Liver (tissue), 9 donors: Measurements from ENCODE around the gene MLLT6. TPM values are rescaled to one million over a fixed set of nuclear protein-coding genes. Genes with fewer than 3 reads are reported as not detected.

Experiments
- DNase-seq: peaks from one replicate; pipeline ENCODE4 v3.0.0-alpha.2; 2017; ENCODE audit warnings: low spot score
- H3K27ac ChIP-seq, 2 donors: one replicate each; pipeline ENCODE4 v1.7.0; 2013; ENCODE audit warnings: inconsistent platforms in 2 of 2, low read length in 2 of 2, control low read depth in 1 of 2, low read depth in 1 of 2, mild to moderate bottlenecking in 1 of 2
- H3K27me3 ChIP-seq, 4 donors: one replicate each; pipeline versions ENCODE4 v1.6.1 to v1.7.0; 2013; ENCODE audit warnings: low read length in 3 of 4, inconsistent platforms in 1 of 4, mild to moderate bottlenecking in 1 of 4, moderate library complexity in 1 of 4; ENCODE audit not compliant: control insufficient read depth in 4 of 4, insufficient read depth in 4 of 4
- H3K36me3 ChIP-seq, 4 donors: one replicate each; pipeline versions ENCODE4 v1.6.1 to v1.7.0; 2013; ENCODE audit warnings: low read length in 3 of 4, mild to moderate bottlenecking in 3 of 4, low read depth in 1 of 4, moderate library complexity in 1 of 4; ENCODE audit not compliant: control insufficient read depth in 4 of 4, insufficient read depth in 3 of 4
- H3K4me1 ChIP-seq, 4 donors: one replicate each; pipeline versions ENCODE4 v1.6.1 to v1.7.0; 2013; ENCODE audit warnings: low read length in 3 of 4, mild to moderate bottlenecking in 3 of 4, moderate library complexity in 1 of 4; ENCODE audit not compliant: control insufficient read depth in 4 of 4, insufficient read depth in 4 of 4
- H3K4me3 ChIP-seq, 3 donors: one replicate each; pipeline versions ENCODE4 v1.6.1 to v1.7.0; 2013; ENCODE audit warnings: low read length in 3 of 3, control low read depth in 1 of 3, low read depth in 1 of 3, mild to moderate bottlenecking in 1 of 3
- H3K9ac ChIP-seq, 2 donors: one replicate each; pipeline ENCODE4 v1.7.0; 2013; ENCODE audit warnings: low read length in 2 of 2, mild to moderate bottlenecking in 2 of 2, moderate library complexity in 2 of 2, control low read depth in 1 of 2, low read depth in 1 of 2
- H3K9me3 ChIP-seq, 4 donors: one replicate each; pipeline versions ENCODE4 v1.6.1 to v1.7.0; 2013; ENCODE audit warnings: low read length in 3 of 4; ENCODE audit not compliant: control insufficient read depth in 4 of 4
- ATF3 ChIP-seq: IDR thresholded peaks from 2 replicates; pipeline ENCODE4 v1.6.1; 2016; ENCODE audit warnings: antibody characterized with exemption
- EGR1 ChIP-seq, 2 donors: IDR thresholded peaks; 2 replicates each; pipeline ENCODE4 v1.6.1; 2016 to 2018; ENCODE audit warnings: antibody characterized with exemption in 2 of 2, low read depth in 2 of 2
- FOXA1 ChIP-seq: IDR thresholded peaks from 2 replicates; pipeline ENCODE4 v1.6.1; 2016; ENCODE audit warnings: antibody characterized with exemption
- FOXA2 ChIP-seq: IDR thresholded peaks from 2 replicates; pipeline ENCODE4 v1.6.1; 2016; ENCODE audit warnings: antibody characterized with exemption
- GABPA ChIP-seq, 2 donors: IDR thresholded peaks in 1 of 2; conservative IDR thresholded peaks in 1 of 2; 2 replicates each; pipeline ENCODE4 v1.6.1; 2016; ENCODE audit warnings: antibody characterized with exemption in 2 of 2, mild to moderate bottlenecking in 1 of 2, moderate library complexity in 1 of 2
- HNF4A ChIP-seq, 2 donors: conservative IDR thresholded peaks; 2 replicates each; pipeline ENCODE4 v1.6.1; 2016; ENCODE audit warnings: antibody characterized with exemption in 2 of 2, mild to moderate bottlenecking in 2 of 2
- HNF4G ChIP-seq: IDR thresholded peaks from 2 replicates; pipeline ENCODE4 v1.6.1; 2016; ENCODE audit warnings: antibody characterized with exemption
- JUND ChIP-seq, 2 donors: IDR thresholded peaks; 2 replicates each; pipeline ENCODE4 v1.6.1; 2016; ENCODE audit warnings: antibody characterized with exemption in 2 of 2
- NR2F2 ChIP-seq: IDR thresholded peaks from 2 replicates; pipeline ENCODE4 v1.6.1; 2016; ENCODE audit warnings: antibody characterized with exemption
- RAD21 ChIP-seq, 2 donors: IDR thresholded peaks; 2 replicates each; pipeline ENCODE4 v1.6.1; 2016; ENCODE audit warnings: antibody characterized with exemption in 2 of 2, mild to moderate bottlenecking in 2 of 2
- REST ChIP-seq: IDR thresholded peaks from 2 replicates; pipeline ENCODE4 v1.6.1; 2016; ENCODE audit warnings: antibody characterized with exemption, mild to moderate bottlenecking
- RXRA ChIP-seq, 2 donors: IDR thresholded peaks; 2 replicates each; pipeline ENCODE4 v1.6.1; 2017 to 2018; ENCODE audit warnings: antibody characterized with exemption in 2 of 2, mild to moderate bottlenecking in 1 of 2
- SP1 ChIP-seq: IDR thresholded peaks from 2 replicates; pipeline ENCODE4 v1.6.1; 2018; ENCODE audit warnings: antibody characterized with exemption, mild to moderate bottlenecking
- TAF1 ChIP-seq: conservative IDR thresholded peaks from 2 replicates; pipeline ENCODE4 v1.6.1; 2016; ENCODE audit warnings: antibody characterized with exemption, mild to moderate bottlenecking
- YY1 ChIP-seq: IDR thresholded peaks from 2 replicates; pipeline ENCODE4 v1.6.1; 2016; ENCODE audit warnings: antibody characterized with exemption, mild to moderate bottlenecking
- ZBTB33 ChIP-seq: IDR thresholded peaks from 2 replicates; pipeline ENCODE4 v1.6.1; 2016; ENCODE audit warnings: antibody characterized with exemption
- WGBS: extraction: QIAGEN DNeasy Blood & Tissue Kit; methylation state at CpG from one replicate; pipeline ENCODE4 v1.1.7; 2013; 5-methylcytosine and 5-hydroxymethylcytosine counted together
- polyA plus RNA-seq, 2 donors: library from polyadenylated mRNA; stranded (reverse) in 1 of 2; unstranded in 1 of 2; fragments of 200-250 nt in 1 of 2; fragments of >200 nt in 1 of 2; fragmentation: Nextera tagmentation in 1 of 2; extraction: Ambion mirVana in 1 of 2; gene quantifications; one replicate each; pipeline versions ENCODE4 v1.2.1 to v1.2.3, GENCODE V29; 2013 to 2015
- total RNA-seq, 2 donors: library from RNA; depleted of rRNA; stranded (reverse); fragments of >200 nt; gene quantifications; one replicate each; pipeline ENCODE4 v1.2.3, GENCODE V29; 2014
- TF ChIP-seq, protein P1 (sequence below): fragments of 150-350 bp; IDR thresholded peaks from 2 replicates; pipeline ENCODE4 v1.5.1; 2017; ENCODE audit warnings: improper control_type of control experiment, low read depth, low read length; ENCODE audit not compliant: missing input control
- TF ChIP-seq, protein P2 (sequence below): IDR thresholded peaks from 2 replicates; pipeline ENCODE4 v1.6.1; 2016; ENCODE audit warnings: antibody characterized with exemption
- donor health status: healthy.
- donor health status: healthy.
- donor health status: healthy.
- donor health status: healthy.
- donor health status: healthy.

The MLLT6 gene
- total and polyA plus RNA-seq, 4 donors = 3.3 to 22.8 (median 8.1) TPM

- no peak overlapping the region for H3K4me3 ChIP-seq
- TF ChIP-seq FOXA2 = no peak
- no peak for TF ChIP-seq ATF3
- no peak for TF ChIP-seq HNF4G
- TF ChIP-seq EGR1 (IDR thresholded peaks at IDR 0.05; ENCODE audit: low read depth in 2 of 2) = no peak
- TF ChIP-seq JUND (IDR thresholded peaks at IDR 0.05) = no peak
- TF ChIP-seq HNF4A (conservative IDR thresholded peaks at IDR 0.05) = no peak
- no peak for TF ChIP-seq ZBTB33
- TF ChIP-seq SP1 = no peak
- TF ChIP-seq FOXA1 = no peak
- no peak overlapping the region for H3K9ac ChIP-seq
- no peaks in the 10 kb centered on the region for H3K9me3 ChIP-seq
- no peaks in the 10 kb centered on the region for H3K27me3 ChIP-seq
- H3K4me1 ChIP-seq = peaks cover 4 to 11% (median 8%) of the 10 kb centered on the region in 4 donors
- H3K36me3 ChIP-seq = no peaks in the 10 kb centered on the region
- no peak overlapping the region for H3K27ac ChIP-seq
- DNase-seq = no peak
- 82% methylated on average over 4 of the region's 4 CpGs for WGBS
These were observed 13.9 kb upstream of the MLLT6 start for GRCh38 chr17:38691154-38691553.

GRCh38 chr17:38693700-38694329 is 11.3 kb upstream of the MLLT6 start:
- no peaks in the 10 kb centered on the region for H3K27me3 ChIP-seq
- no peak overlapping the region for H3K4me3 ChIP-seq
- H3K27ac ChIP-seq = peak overlapping the region; percentile 34 to 58
- no peaks in the 10 kb centered on the region for H3K36me3 ChIP-seq
- H3K9ac ChIP-seq = no peak overlapping the region
- peak; percentile 42 for TF ChIP-seq YY1
- TF ChIP-seq EGR1 (IDR thresholded peaks at IDR 0.05; ENCODE audit: low read depth in 2 of 2) = no peak
- TF ChIP-seq NR2F2 = peak; percentile 93
- TF ChIP-seq HNF4A (conservative IDR thresholded peaks at IDR 0.05) = peak in 1 of 2 donors; percentile 38
- no peak for TF ChIP-seq ZBTB33
- no peak for TF ChIP-seq GABPA (IDR thresholded peaks at IDR 0.05 in 1 of 2, conservative IDR thresholded peaks at IDR 0.05 in 1 of 2)
- TF ChIP-seq, protein P1, sequence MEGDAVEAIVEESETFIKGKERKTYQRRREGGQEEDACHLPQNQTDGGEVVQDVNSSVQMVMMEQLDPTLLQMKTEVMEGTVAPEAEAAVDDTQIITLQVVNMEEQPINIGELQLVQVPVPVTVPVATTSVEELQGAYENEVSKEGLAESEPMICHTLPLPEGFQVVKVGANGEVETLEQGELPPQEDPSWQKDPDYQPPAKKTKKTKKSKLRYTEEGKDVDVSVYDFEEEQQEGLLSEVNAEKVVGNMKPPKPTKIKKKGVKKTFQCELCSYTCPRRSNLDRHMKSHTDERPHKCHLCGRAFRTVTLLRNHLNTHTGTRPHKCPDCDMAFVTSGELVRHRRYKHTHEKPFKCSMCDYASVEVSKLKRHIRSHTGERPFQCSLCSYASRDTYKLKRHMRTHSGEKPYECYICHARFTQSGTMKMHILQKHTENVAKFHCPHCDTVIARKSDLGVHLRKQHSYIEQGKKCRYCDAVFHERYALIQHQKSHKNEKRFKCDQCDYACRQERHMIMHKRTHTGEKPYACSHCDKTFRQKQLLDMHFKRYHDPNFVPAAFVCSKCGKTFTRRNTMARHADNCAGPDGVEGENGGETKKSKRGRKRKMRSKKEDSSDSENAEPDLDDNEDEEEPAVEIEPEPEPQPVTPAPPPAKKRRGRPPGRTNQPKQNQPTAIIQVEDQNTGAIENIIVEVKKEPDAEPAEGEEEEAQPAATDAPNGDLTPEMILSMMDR = no peak
- peak; percentile 64 for TF ChIP-seq SP1
- TF ChIP-seq REST = peak; percentile 23
- no peak for TF ChIP-seq ATF3
- no peak for TF ChIP-seq HNF4G
- peak; percentile 15 to 43 for TF ChIP-seq RAD21 (IDR thresholded peaks at IDR 0.05)
- no peak for TF ChIP-seq TAF1
- TF ChIP-seq JUND (IDR thresholded peaks at IDR 0.05) = peak in 1 of 2 donors; percentile 11
- TF ChIP-seq FOXA2 = no peak
- TF ChIP-seq RXRA (IDR thresholded peaks at IDR 0.05) = peak; percentile 83 to 88
- no peak for TF ChIP-seq FOXA1
- TF ChIP-seq, protein P2, sequence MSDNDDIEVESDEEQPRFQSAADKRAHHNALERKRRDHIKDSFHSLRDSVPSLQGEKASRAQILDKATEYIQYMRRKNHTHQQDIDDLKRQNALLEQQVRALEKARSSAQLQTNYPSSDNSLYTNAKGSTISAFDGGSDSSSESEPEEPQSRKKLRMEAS = peak; percentile 78
- peaks cover 4 to 11% (median 8%) of the 10 kb centered on the region in 4 donors for H3K4me1 ChIP-seq
- no peak for DNase-seq
- 42% methylated on average over 12 of the region's 12 CpGs for WGBS
- no peaks in the 10 kb centered on the region for H3K9me3 ChIP-seq
